NCI-H1417 (cell line): ENCODE measurements around the gene POFUT1.
"Not testable (repeated sequence)": the region's sequence is repeated elsewhere in the genome, so short reads cannot be mapped to it uniquely, and the experiment has no call there.

Experiments
- DNase-seq, 3 experiments: peaks; one replicate each; lab custom pipeline; 2025; lab: John Stamatoyannopoulos, UW

The POFUT1 gene

DNA sequence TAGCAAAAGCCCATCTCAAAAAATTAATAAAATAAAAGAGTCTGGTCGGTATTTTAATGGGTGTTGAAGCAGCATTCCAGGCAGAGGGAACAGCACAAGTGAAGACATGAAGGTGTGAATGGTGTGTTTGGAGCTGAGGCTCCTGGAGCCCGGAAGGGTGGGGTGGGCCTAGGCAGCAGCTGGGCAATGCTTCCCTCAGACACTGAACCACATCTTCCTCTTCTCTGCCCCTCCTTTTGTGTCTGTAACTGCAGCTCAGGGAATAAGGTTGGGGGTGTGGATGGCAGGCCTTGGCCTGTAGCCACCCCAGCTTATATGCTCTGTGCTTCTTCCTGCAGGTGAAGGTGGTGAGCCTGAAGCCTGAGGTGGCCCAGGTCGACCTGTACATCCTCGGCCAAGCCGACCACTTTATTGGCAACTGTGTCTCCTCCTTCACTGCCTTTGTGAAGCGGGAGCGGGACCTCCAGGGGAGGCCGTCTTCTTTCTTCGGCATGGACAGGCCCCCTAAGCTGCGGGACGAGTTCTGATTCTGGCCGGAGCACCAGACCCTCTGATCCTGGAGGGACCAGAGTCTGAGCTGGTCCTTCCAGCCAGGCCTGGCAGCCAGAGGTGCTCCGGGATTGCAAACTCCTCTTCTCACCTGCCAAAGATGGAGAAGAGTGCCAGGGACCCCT, 26.6 kb downstream of the POFUT1 start:
- DNase-seq: no peak

GRCh38 chr20:32235331-32236047, 27.8 kb downstream of the POFUT1 start:
- DNase-seq: no peak

GRCh38 chr20:32236048-32236533, 28.4 kb downstream of the POFUT1 start:
- DNase-seq: no peak

GRCh38 chr20:32236819-32237218, 29.1 kb downstream of the POFUT1 start:
- DNase-seq: no peak

- DNase-seq: no peak
These were observed 29.7 kb downstream of the POFUT1 start for GRCh38 chr20:32237419-32237818.

GRCh38 chr20:32238483-32239425, 31.1 kb downstream of the POFUT1 start:
- no peak for DNase-seq

GRCh38 chr20:32240205-32240604, 32.5 kb downstream of the POFUT1 start:
- DNase-seq: peak in 2 of 3 experiments; percentile 5 to 38

DNA sequence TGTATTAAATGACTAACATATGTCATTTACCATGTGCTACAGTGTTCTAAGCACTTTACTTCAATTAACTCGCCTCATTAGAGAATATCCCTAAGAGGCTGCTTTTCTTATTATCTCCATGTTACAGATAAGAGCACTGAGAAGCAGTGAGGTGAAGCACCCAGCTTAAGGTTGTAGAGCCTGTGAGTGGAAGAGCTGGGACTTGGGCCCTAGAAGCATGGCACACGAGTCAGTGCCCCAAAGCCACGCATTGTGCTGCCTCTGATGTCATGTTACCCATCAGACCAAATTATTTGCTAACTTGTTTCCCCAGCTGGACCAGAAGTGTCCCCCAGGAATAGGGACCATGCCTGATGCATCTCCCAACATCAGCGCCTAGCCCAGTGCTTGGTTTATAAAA, 34.1 kb downstream of the POFUT1 start:
- no peak for DNase-seq

- no peak for DNase-seq
These were observed 36.6 kb downstream of the POFUT1 start for GRCh38 chr20:32244150-32244823.

DNA sequence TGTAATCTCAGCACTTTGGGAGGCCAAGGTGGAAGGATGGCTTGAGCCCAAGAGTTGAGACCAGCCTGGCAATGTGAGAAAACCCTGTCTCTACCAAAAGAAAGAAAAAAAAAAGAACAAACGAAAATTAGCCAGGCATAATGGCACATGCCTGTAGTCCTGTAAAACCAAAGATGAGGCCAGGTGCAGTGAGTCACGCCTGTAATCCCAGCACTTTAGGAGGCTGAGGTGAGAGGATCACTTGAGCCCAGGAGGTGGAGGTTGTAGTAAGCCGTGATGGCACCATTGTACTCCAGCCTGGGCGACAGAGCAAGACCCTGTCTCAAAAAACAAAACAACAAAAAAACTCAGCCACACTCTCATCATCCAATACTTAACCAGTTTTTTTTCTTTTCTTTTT, 37.3 kb downstream of the POFUT1 start:
- no peak for DNase-seq

- not testable (repeated sequence) for DNase-seq
These were observed 38.5 kb downstream of the POFUT1 start for GRCh38 chr20:32246208-32246607.

GRCh38 chr20:32248043-32248442, 40.4 kb downstream of the POFUT1 start:
- no peak for DNase-seq

GRCh38 chr20:32249030-32249738, 41.5 kb downstream of the POFUT1 start:
- DNase-seq: no peak

DNA sequence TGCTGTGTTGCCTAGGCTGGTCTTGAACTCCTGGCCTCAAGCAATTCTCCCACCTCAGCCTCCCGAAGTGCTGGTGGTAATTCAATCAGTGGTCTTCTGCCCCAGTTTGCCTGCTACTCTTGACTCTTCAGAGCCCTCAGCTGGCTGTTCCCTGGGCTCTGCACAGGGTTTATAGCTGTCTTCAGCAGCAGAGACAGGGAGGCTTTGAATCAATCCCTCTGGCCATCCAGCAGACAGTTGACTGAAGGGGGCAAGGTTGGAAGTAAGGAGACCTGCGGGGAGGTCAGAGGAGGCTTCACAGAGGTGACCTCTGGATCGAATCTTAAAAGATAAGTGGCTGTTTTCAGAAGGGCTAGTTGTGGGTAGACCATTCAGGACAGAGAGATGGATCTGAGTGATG, 43.8 kb downstream of the POFUT1 start:
- DNase-seq: no peak

DNA sequence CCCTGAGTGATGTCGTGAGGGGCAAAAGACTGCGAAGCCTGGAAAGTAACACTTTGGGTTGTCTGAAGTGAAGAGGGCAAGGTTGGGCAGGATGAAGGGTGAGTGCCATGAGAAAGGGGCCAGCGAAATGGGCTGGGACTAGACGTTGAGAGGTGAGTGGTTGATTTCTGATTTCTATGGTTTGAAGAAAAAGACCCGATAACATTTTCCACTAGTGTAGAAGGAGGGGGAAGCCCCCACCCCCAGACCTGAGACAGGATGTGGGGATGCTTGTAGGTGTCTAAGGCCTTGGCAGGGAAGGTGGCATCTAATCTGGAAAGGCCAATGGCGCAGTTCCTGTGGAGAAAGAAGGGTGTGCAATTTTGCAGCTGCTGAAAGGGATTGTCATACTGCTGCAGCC, 44.5 kb downstream of the POFUT1 start:
- no peak for DNase-seq

DNA sequence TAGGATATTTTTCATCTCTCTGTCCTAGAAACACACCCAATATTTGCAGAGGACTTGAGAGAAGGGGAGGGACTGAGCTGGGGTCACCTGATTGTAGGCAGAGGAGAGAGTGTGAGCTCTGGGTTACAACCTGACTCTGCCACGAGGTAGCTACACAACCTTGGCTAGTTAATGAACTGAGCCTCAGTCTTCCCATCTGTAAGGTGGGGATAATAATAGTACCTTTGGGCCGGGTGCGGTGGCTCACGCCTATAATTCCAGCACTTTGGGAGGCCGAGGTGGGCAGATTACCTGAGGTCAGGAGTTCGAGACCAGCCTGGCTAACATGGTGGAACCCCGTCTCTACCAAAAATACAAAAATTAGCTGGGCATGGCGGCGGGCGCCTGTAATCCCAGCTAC, 53.3 kb downstream of the POFUT1 start:
- not testable (repeated sequence) for DNase-seq

GRCh38 chr20:32261644-32262043, 54.0 kb downstream of the POFUT1 start:
- DNase-seq: no peak

GRCh38 chr20:32263398-32263954, 55.8 kb downstream of the POFUT1 start:
- DNase-seq: no peak

GRCh38 chr20:32271620-32272019, 63.9 kb downstream of the POFUT1 start:
- DNase-seq: no peak

DNA sequence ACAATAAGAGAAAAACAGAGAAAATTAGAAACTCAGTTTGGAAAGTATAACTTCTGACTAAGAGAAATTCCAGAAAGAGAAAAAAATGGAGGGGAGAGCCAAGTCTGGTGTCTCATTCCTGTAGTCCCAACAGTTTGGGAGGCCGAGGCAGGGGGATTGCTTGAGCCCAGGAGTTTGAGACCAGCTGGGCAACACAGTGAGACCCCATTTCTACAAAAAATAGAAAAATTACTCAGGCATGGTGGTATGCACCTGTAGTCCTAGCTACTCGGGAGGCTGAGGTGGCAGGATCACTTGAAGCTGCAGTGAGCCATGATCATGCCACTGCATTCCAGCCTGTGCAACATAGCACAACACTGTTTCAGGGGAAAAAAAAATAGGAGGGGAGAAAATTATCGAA, 66.7 kb downstream of the POFUT1 start:
- no peak for DNase-seq

DNA sequence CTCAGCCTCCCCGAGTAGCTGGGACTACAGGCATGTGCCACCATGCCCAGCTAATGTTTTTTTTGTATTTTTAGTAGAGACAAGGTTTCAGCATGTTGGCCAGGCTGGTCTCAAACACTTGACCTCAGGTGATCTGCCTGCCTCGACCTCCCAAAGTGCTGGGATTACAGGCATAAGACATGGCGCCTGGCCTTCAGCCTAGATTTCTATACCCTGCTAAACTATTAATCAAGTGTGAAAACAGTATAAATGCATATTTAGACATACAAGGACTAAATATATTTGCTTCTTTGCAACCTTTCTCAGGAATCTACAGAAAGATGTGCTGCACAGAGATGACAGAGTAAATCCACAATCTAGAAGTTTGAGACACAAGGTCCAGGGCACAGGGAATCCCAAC, 67.5 kb downstream of the POFUT1 start:
- DNase-seq: not testable (repeated sequence)
